ENCODE measurements around the gene ALDH1B1.
"Not testable (repeated sequence)": the region's sequence is repeated elsewhere in the genome, so short reads cannot be mapped to it uniquely, and the experiment has no call there.

The ALDH1B1 gene

GRCh38 chr9:38362852-38363588 lies 29.5 kb upstream of the ALDH1B1 start:
- no peak for DNase-seq

DNA sequence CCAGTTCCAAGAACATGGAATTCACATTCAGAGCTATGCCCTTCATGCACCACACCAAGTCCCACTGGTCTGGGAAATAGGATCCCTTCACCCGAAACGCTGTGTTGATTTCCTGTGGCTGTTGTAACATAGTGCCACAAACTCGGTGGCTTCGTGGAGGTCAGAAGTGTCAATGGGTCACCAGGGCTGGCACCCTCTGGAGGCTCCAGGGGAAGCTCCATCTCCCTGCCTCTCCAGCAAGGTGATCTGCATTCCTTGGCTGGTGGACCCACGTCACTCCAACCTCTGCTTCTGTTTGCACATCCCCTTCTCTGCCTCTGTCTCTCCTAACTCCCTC lies 28.9 kb upstream of the ALDH1B1 start:
- DNase-seq = no peak

GRCh38 chr9:38367898-38368297 lies 24.6 kb upstream of the ALDH1B1 start:
- DNase-seq = no peak

GRCh38 chr9:38368731-38369130 lies 23.8 kb upstream of the ALDH1B1 start:
- DNase-seq = no peak

DNA sequence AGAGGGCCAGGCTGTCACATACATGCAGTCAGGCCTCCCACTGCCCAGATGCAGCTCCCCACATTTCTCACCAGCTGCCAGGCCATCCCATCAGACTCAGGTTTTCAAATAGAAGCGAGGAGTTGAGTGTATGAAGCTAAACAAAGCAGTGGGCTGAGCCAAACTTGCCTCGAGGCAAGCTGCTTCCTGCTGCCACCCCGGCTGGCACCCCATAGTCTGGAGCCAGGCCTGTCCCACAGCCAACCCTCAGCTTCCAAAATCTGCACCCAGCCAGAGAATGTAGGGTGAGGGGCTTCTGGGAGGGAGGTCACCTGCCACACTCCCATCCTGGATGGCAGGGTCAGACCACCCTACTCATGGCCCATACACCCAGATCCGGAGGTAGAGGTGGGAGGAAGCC lies 22.3 kb upstream of the ALDH1B1 start:
- DNase-seq = no peak

GRCh38 chr9:38371495-38371894 lies 21.0 kb upstream of the ALDH1B1 start:
- no peak for DNase-seq

DNA sequence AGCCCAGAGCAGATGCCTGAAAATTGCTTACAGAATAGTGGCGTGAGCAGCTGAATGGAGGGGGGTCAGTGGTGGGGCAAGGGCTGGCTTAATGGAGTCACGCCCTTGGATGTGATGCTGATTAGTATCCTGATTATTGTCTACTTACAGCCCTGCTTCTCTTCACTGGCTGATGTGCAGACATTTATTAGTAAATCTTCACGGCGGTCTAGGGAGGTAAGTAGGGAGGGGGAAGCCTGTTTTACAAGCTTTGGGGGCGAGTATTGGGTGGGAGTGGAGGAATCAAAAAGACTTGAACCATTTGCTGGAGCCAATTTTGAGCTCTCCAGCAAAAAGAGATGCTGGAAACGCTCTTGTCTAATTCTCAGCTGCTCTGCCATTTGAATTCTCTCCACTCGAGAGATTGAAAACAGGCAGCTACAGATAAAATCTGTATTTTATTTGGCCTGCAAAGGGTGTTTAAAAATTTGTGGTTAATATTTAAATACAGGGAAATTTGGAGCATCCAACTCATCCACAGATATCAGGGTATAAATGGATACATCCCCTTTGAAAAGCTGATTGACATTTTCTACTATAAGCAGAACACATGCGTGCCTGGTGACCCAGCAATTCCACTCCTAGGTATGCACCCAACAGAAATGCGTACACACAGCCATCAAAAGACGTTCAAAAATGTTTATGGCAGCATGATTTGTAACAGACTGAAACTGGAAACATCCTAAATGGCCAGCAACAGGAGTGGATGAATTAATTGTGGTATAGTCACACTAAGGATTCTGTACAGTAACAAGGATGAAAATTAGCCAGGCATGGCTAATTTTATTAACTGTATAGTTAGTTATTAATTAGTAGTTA lies 19.5 kb upstream of the ALDH1B1 start:
- DNase-seq = no peak

- no peak for DNase-seq
These were observed 18.8 kb upstream of the ALDH1B1 start for GRCh38 chr9:38373679-38374078.

GRCh38 chr9:38374847-38375571 lies 17.5 kb upstream of the ALDH1B1 start:
- DNase-seq = no peak

GRCh38 chr9:38375572-38375963 lies 16.9 kb upstream of the ALDH1B1 start:
- DNase-seq = no peak

DNA sequence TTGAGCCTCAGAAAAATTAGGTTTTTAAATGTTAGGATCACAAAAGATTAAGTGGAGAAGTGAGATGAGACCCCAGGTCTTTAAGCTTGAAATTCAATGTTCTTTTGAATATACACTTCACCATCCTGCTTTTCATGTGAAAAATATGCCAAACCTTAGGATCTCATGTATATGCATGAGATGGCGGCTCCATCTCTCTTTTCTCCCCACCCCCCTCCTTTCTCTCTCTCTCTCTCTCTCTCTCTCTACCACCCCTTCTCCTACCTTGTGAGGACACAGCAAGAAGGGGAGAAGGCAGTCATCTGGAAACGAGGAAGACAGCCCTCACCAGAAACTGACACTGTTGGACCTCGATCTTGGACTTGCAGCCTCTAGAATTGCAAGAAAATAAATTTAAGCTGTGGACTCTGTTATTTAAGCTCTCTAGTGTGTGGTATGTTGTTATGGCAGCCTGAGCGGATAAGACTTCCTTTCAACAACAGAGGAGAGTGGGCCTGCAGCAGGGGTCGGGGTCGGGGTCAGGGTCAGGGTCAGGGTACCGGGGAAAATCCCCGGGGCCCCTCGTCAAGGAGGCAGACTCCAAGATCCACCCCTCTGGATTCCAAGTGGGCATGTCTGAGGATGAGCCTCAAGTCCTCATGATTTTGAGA lies 16.4 kb upstream of the ALDH1B1 start:
- DNase-seq = no peak

GRCh38 chr9:38377336-38378083 lies 15.0 kb upstream of the ALDH1B1 start:
- DNase-seq = not testable (repeated sequence)

- no peak for DNase-seq
These were observed 12.2 kb upstream of the ALDH1B1 start for GRCh38 chr9:38380230-38380871.

DNA sequence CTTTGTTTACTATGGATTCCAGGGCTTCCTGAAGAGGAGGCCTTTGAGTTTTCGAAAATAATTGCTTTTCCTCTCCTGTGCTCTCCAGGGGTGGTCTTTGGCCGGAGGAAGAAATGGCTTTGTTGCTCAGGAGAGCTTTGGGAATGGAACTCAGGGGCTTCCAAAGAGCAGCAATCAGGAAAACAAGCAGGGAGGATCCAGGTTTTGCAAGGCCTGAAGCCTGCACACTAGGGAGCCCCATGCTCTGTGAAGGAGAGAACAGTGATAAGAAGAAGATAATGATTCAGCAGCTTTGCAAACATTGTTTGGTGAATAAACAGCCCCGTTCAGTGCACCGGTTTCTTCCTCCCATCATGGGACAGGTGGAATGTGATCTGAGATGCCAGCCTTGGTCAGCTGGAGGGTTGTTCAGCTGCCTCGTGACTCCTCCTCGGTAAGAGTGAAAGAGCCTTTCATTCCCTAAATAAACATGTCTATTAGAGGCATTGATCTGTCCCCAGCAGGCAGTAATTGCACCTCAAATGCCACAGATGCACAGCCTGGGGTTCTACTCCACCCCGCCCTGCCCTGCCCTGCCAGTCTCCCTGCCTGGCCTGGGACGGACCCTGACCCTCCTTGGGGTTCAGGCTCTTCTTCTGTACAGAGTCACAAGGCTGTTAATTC lies 11.5 kb upstream of the ALDH1B1 start:
- no peak for DNase-seq

- DNase-seq = no peak
These were observed 10.4 kb upstream of the ALDH1B1 start for GRCh38 chr9:38382141-38382540.

GRCh38 chr9:38384990-38385848 lies 7.3 kb upstream of the ALDH1B1 start:
- no peak for DNase-seq

DNA sequence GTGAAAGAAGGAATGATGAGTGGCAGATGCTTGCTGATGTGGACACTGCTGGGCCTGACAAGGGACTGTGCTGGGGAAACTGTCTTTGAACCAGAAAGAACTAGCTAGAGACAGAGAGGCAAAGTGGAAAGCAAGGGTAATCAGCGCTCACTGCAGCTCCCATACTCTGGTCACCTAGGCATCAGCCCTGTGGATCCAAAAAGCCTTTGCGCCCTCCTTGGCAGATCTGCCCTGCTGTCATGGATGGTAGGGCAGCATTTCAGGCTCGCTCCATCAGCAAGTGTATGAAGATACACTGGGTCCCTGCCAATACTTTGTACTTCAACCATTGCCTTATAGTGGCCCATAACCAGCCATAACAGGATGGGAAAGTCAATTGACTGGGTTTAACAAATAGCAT lies 6.6 kb upstream of the ALDH1B1 start:
- no peak for DNase-seq

GRCh38 chr9:38386319-38386895 lies 6.1 kb upstream of the ALDH1B1 start:
- no peak for DNase-seq

DNA sequence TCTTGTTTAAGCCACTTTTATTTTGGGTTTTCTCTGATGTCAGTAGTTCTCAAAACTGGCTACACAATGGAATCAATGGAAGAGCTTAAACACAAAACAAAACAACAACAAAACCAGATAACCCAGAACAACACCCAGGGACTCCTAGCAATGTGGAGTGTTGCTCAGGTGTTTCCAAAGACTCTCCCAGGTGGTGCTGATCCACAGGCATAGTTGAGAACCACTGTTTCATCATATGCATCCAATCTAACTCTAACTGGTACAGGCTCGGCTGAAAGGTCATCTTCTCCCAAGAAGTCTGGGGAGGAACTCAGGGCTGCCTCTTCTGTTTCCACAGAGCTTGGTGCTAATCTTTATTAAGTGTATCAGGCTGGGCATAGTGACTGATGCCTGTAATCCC lies 5.4 kb upstream of the ALDH1B1 start:
- DNase-seq = no peak

DNA sequence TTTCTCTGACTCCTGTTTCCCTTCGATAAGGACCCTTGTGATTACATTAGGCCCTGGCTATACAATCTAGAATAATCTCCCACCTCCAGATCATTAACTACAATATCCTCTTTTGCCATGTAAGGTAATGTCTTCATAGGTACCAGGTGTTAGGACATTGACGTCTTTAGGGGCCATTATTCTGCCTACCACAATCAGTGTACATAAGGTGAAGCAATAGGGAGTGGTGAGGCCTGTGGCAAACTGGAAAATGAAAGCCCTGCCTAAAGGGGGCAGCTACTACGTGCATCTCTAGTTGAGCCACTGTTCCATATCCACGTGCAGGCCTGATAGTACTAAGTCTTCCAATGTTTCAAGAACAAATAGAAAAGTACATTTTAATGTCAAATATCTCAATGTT lies 4.8 kb upstream of the ALDH1B1 start:
- no peak for DNase-seq

All from activated T-cell treated with anti-CD3 and anti-CD28 coated beads for 4 hours (primary cell).